ENCODE results near the gene TBXA2R. TPM values are rescaled to one million over a fixed set of nuclear protein-coding genes. Genes with fewer than 3 reads are reported as not detected.

TBXA2R gene
- total and polyA plus RNA-seq, 2 of the 8 experiments (the other 6 are each of a cell fraction or from before 2014, with no cell fraction given), result 0.39 to 0.50 TPM

DNA sequence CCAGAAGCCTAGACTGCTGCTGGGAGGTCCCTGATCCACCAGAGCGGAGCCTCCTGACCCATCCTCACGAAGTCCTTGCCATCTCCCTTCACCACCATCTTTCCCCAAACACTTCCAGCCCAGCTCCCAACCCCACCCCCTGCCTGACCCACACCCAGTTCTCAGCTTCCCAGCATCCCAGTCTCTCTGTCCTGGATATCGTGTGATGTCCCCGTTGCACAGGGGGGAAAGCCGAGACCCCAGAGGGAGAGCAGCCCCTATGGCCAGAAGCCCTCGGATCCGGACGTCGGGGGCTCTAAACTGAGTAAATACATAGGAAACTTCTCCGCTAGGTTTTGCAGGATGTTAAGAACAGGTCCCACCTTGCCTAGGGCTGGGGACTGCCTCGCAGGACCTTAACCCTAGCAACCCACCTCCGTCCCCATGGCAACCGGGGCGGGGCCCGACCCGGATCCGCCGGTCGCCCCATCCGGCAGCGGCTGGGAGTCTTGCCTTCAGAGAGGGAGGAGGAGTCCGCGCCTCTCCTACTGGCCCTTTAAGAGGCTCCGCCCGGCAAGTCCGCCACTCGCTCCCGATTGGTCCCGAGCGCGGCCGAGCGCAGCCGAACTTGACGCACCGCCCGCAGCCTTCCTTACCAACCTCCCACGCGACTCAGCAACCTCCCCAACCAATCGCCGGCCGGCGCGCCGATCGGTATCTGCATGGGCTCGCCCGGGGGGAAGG lies 34.4 kb downstream of the TBXA2R start (continued):
- TF ChIP-seq BRCA1 (IDR thresholded peaks at IDR 0.05; ENCODE audit: low read depth, low read length) (no peak), POLR2A (IDR thresholded peaks at IDR 0.05; ENCODE audit: control extremely low read depth in 1 of 2, low read depth in 2 of 2, low read length in 2 of 2) (no peak), RNF2 (IDR thresholded peaks at IDR 0.05; ENCODE audit: borderline replicate concordance, low read depth, low read length, missing control alignments, poor library complexity, severe bottlenecking) (no peak), TAF7 (optimal IDR thresholded peaks at IDR 0.05; ENCODE audit: borderline replicate concordance, low read depth, low read length) (no peak), JUND (IDR thresholded peaks at IDR 0.05; ENCODE audit: low read length) (no peak), CEBPB (IDR thresholded peaks at IDR 0.05; ENCODE audit: low read depth, low read length) (no peak), ZNF274 (IDR thresholded peaks at IDR 0.05; ENCODE audit: borderline replicate concordance, extremely low read depth, low read length) (no peak), SIX5 (IDR thresholded peaks at IDR 0.05; ENCODE audit: low read depth, low read length) (no peak), GTF2F1 (IDR thresholded peaks at IDR 0.05; ENCODE audit: borderline replicate concordance, low read depth, low read length) (no peak), RFX5 (IDR thresholded peaks at IDR 0.05; ENCODE audit: borderline replicate concordance, low read depth, low read length) (0 out of 2 replicates have a peak, but pooled peaks have one; percentile 34), NANOG (IDR thresholded peaks at IDR 0.05; ENCODE audit: insufficient read depth, low read depth, low read length, poor library complexity, severe bottlenecking) (no peak), JUN (IDR thresholded peaks at IDR 0.05; ENCODE audit: low read depth, low read length) (no peak), TEAD4 (IDR thresholded peaks at IDR 0.05; ENCODE audit: low read depth, low read length) (no peak), GABPA (IDR thresholded peaks at IDR 0.05; ENCODE audit: borderline replicate concordance, insufficient read depth, low read length) (no peak), FOSL1 (IDR thresholded peaks at IDR 0.05; ENCODE audit: insufficient read depth, low read depth, low read length) (no peak), SAP30 (IDR thresholded peaks at IDR 0.05; ENCODE audit: insufficient read depth, insufficient replicate concordance, low read length) (no peak), SP4 (IDR thresholded peaks at IDR 0.05; ENCODE audit: low read length) (peak; percentile 67; the same call in 1 of the 2 replicates), RXRA (IDR thresholded peaks at IDR 0.05; ENCODE audit: insufficient read depth, low read depth, low read length) (no peak), HDAC2 (IDR thresholded peaks at IDR 0.05; ENCODE audit: borderline replicate concordance in 1 of 2, low read depth in 2 of 2, low read length in 2 of 2) (0 out of 4 replicates have a peak, but pooled peaks of 1 of the 2 experiments have one; percentile 2), TCF12 (IDR thresholded peaks at IDR 0.05; ENCODE audit: low read depth, low read length) (no peak), POU5F1 (IDR thresholded peaks at IDR 0.05; ENCODE audit: low read depth, low read length) (no peak)
- TF ChIP-seq, protein P1, sequence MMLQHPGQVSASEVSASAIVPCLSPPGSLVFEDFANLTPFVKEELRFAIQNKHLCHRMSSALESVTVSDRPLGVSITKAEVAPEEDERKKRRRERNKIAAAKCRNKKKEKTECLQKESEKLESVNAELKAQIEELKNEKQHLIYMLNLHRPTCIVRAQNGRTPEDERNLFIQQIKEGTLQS (IDR thresholded peaks at IDR 0.05; ENCODE audit: insufficient read depth, low read depth, low read length), result no peak
- TF ChIP-seq, protein P2, sequence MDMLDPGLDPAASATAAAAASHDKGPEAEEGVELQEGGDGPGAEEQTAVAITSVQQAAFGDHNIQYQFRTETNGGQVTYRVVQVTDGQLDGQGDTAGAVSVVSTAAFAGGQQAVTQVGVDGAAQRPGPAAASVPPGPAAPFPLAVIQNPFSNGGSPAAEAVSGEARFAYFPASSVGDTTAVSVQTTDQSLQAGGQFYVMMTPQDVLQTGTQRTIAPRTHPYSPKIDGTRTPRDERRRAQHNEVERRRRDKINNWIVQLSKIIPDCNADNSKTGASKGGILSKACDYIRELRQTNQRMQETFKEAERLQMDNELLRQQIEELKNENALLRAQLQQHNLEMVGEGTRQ (IDR thresholded peaks at IDR 0.05; ENCODE audit: low read length), result no peak
